Measurements from ENCODE around the gene CABP1.
"Not testable (repeated sequence)": the region's sequence is repeated elsewhere in the genome, so short reads cannot be mapped to it uniquely, and the experiment has no call there.

The CABP1 gene

DNA sequence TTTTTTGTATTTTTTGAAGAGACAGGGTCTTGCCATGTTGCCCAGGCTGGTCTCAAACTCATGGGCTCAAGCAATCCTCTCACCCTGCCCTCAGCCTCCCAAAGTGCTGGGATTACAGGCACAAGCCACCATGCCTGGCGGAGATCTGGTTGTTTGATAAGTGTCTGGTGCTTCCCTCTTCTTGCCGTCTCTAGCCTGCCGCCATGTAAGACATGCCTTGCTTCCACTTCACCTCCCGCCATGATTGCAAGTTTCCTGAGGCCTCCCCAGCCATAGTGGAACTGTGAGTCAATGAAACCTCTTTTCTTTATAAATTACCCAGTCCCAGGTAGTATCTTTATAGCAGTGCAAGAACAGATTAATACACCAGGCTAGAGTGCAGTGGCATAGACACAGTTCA lies 22.7 kb upstream of the CABP1 start:
- in situ Hi-C loops (cut with MboI; ENCODE audit: low sequenced_read_pairs): not testable (repeated sequence)

DNA sequence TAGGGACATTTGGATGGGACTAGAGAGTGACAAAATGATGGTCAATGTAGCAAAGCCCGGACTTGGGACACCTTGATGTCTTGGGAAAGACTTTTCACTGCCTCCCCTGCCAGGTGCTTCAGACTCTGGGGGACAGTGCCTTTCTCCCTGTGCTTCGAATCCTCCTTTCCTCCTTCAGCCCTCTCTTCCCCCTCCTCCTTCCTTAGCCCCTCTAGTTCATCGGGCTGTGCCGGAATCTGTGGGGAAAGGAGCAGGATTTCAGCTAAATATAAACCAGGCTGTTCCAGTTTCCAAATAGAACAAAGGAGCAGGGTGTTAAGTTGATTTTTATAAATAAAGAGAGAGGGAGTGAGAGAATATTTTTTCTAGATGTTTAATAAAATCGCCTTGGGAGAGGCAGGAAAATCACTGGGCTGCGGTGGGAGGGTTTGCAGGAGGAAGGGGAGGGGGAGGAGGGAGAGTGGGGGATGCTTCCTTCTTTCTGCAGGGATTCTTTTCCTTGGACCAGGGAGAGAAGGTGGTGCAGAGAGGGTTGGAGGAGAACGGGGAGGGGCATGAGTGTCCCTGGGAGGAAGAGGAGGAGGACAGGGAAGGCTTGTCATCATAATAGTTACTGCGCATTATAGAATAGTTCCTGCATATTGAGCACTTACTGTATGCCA lies 21.3 kb upstream of the CABP1 start:
- Histone ChIP-seq H3K9me3 (no peaks in the 10 kb centered on the region), H3K27me3 (ENCODE audit: low read depth) (peaks cover 11% of the 10 kb centered on the region), H3K36me3 (replicated peaks) (no peaks in the 10 kb centered on the region), H3K4me3 (no peak overlapping the region), H3K4me1 (no peaks in the 10 kb centered on the region)
- in situ Hi-C loops (cut with MboI; ENCODE audit: low sequenced_read_pairs): no loop called here
- no peak for DNase-seq (ENCODE audit: low spot score in 2 of 2)

More for the DNA sequence above, 22.7 kb upstream of the CABP1 start:
- H3K4me3 ChIP-seq; H3K9me3 ChIP-seq; H3K36me3 ChIP-seq (replicated peaks); H3K4me1 ChIP-seq; DNase-seq (ENCODE audit: low spot score in 2 of 2): not testable (repeated sequence)
- peaks cover 11% of the 10 kb centered on the region for H3K27me3 ChIP-seq (ENCODE audit: low read depth)

DNA sequence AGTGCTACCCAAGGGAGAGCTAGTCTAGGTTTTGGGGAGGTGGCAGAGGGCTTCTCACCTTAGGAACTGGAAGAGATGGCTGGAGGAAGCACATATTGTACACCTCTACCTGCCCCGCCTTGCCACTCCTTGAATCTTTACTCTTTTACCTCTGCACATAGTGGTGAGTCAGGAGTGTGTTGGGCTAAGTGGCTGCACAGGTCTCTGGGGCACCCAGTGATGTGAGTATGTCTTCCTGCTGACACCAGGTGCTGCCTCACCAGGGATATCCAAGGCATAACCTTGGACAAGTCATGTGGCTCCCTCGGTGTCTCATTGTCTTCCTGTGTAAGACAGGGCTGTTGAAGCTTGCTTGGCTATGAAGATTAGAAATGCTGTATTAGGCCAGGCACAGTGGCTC lies 19.8 kb upstream of the CABP1 start:
- Histone ChIP-seq H3K4me1 (no peaks in the 10 kb centered on the region), H3K27me3 (ENCODE audit: low read depth) (peaks cover 11% of the 10 kb centered on the region), H3K4me3 (no peak overlapping the region), H3K36me3 (replicated peaks) (no peaks in the 10 kb centered on the region), H3K9me3 (no peaks in the 10 kb centered on the region)
- in situ Hi-C loops (cut with MboI; ENCODE audit: low sequenced_read_pairs): no loop called here
- no peak for DNase-seq (ENCODE audit: low spot score in 2 of 2)

DNA sequence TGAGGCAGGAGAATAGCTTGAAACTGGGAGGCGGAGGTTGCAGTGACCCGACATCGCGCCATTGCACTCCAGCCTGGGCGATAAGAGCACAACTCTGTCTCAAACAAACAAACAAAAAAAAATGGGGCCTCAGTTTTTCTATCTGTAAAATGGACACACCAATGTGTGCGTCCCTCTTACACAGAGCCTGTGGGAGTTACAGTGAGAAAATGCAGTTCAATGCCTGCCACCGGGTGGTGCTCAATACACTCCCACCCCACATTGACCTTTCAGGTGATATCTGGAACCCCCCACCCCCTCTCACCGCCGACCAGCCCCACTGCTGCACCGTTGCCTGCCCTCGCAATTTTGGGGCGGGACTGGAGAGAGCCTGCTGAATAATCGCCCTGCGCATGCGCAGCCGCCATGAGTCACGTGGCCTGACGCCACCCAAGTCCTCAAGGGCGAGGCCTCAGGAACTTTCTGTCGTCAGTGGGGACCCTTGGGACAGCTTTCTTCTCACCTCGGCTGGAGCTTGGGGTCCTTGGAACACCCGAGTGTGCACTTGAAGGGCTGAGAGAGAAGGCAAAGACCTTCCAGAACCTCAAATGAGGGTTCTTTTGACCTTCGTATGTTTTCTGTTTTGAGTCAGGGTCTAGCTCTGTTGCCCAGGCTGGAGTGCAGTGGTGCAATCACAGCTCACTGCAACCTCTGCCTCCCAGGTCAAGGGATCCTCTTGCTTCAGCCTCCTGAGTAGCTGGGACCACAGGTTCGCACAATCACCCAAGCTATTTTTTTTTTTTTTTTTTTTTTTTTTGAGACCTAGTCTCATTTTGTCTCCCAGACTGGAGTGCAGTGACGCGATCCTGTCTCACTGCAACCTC lies 14.6 kb upstream of the CABP1 start:
- Histone ChIP-seq H3K4me1 (no peaks in the 10 kb centered on the region), H3K4me3 (no peak overlapping the region), H3K36me3 (replicated peaks) (no peaks in the 10 kb centered on the region), H3K27me3 (ENCODE audit: low read depth) (no peaks in the 10 kb centered on the region), H3K9me3 (no peaks in the 10 kb centered on the region)
- DNase-seq (ENCODE audit: low spot score in 2 of 2): peak in 1 of 2 experiments; percentile 35
- in situ Hi-C loops (cut with MboI; ENCODE audit: low sequenced_read_pairs): no loop called here

DNA sequence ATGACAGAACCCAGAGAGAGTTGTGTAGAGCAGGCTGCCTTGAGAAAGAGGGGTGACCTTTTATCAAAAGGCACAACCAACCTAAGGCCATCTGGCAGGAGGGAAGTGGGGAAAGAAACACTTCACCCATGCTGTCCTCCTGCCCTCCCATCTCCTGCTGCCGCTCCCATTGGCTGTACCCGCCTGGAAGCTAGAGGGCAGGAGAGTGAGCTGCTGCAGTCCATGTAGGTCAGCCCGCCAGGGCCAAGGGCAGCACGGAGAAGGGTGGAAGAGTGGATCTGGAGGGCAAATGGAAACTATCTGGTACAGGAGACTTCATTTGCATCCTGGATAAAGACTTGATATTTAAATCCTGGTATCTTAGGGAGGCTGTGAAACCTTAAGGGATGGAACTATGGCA lies 11.5 kb upstream of the CABP1 start:
- no peaks in the 10 kb centered on the region for H3K36me3 ChIP-seq (replicated peaks)
- H3K4me3 ChIP-seq: no peak overlapping the region
- H3K4me1 ChIP-seq: no peaks in the 10 kb centered on the region
- H3K9me3 ChIP-seq: no peaks in the 10 kb centered on the region
- DNase-seq (ENCODE audit: low spot score in 2 of 2): no peak
- H3K27me3 ChIP-seq (ENCODE audit: low read depth): no peaks in the 10 kb centered on the region
- in situ Hi-C loops (cut with MboI; ENCODE audit: low sequenced_read_pairs): no loop called here

DNA sequence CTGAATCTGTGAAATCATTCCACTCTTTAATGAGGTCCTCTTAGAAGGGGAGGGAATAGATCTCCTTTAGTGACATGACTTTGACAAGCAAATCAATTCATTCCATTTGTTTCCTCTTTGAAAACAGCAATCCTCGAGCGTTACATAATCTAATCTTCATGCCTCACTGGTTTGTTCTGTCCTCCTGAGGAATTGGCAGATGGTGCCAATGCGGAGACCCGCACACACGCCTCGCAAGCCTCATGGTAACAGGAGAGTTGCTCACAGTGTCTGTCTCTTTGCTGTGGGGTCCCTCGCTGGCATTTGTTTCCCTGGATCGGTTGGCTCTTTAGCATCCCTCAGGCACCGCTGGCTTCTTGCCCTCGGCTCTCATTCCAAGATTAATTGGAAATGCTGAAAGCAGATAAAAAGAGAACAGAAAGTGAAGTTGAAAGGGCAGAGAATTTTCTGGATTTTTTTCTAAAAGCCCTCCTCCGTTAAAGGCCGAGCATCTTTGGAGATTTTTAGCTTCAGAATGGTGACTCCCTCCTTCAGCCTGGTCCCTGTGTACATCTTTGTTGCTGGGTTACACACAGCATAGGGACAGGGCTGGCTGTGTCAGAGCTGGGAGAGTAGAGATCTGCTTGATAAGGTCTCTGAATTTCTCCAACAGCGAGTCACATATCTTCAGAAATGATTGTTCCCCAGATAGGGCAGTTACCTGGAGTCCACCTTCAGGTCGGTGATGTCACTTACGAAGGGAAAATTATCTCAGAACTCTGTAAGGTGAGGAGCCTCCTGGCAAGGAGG lies 10.1 kb upstream of the CABP1 start:
- in situ Hi-C loops (cut with MboI; ENCODE audit: low sequenced_read_pairs): no loop called here

DNA sequence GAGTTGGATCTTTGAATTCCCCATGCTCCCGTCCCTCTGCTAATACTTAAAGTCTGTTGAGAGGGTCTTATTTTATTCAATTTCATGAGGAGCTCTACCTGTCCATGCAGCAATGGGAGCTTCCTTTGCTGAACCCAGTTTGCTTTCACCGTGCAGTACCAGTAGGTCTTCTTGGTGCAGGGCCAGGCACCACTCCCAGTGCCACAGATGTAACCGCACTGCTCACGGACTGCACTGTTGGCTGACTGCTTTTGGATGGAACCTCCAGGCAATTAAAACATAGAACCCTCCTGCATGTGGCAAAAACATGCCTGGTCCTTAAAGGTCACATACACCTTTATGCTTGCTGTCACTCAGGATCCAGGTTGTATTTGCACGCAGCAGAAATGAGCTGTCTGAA lies 9.3 kb upstream of the CABP1 start:
- in situ Hi-C loops (cut with MboI; ENCODE audit: low sequenced_read_pairs): no loop called here
- peaks cover 7% of the 10 kb centered on the region for H3K4me1 ChIP-seq

More for the DNA sequence above, 10.1 kb upstream of the CABP1 start:
- Histone ChIP-seq H3K4me3 (no peak overlapping the region), H3K27me3 (ENCODE audit: low read depth) (no peaks in the 10 kb centered on the region; the same call in 1 of the 2 replicates), H3K4me1 (peaks cover 7% of the 10 kb centered on the region), H3K9me3 (no peaks in the 10 kb centered on the region), H3K36me3 (replicated peaks) (no peaks in the 10 kb centered on the region)
- no peak for DNase-seq (ENCODE audit: low spot score in 2 of 2)

DNA sequence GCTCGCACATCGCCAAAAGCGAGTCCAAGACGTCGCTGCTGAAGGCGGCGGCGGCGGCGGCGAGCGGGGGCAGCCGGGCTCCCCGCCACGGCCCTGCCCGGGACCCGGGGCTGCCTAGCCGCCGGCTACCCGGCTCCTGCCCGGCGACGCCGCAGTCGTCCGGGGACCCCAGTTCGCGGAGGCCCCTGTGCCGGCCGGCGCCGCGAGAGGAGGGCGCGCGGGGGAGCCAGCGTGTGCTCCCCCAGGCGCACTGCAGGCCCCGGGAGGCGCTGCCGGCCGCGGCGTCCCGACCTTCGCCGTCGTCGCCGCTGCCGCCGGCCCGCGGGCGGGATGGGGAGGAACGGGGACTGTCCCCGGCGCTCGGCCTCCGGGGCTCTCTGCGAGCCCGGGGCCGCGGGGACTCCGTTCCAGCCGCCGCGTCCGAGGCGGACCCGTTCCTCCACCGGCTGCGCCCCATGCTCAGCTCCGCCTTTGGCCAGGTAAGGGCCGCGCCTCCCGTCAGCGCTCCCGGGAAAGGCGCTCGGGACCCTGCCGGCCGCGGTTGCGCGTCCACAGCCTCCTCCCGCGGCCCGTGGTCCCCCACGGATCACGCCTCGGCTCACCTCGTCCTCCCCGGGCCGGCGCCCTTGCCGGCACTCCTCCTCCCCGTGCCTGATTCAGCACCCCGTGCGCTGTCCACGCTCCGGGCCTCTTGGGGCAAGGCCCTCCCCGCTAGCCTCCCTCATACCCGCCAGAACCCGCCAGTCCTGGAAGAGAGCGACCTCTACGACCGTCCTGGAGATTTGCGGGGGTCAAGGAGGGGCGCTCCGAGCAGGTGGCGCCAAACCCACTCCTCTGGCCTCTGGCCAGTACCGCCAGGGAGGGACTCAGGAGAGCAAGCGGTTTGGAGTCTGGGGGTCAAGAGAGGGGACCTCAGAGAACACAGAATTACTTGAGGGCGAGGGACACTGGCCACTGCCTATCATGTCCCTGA lies 721 bp downstream of the CABP1 start:
- no peaks in the 10 kb centered on the region for H3K9me3 ChIP-seq
- H3K4me1 ChIP-seq: peaks cover 10% of the 10 kb centered on the region
- H3K4me3 ChIP-seq: peak overlapping the region; percentile 34
- peak; percentile 40 to 78 for DNase-seq (ENCODE audit: low spot score in 2 of 2)
- in situ Hi-C loops (cut with MboI; ENCODE audit: low sequenced_read_pairs): no loop called here
- 0 out of 2 replicates have a peak, but pooled peaks cover 4% of the 10 kb centered on the region for H3K27me3 ChIP-seq (ENCODE audit: low read depth)
- H3K36me3 ChIP-seq (replicated peaks): no peaks in the 10 kb centered on the region

More for the DNA sequence above, 9.3 kb upstream of the CABP1 start:
- no peaks in the 10 kb centered on the region for H3K36me3 ChIP-seq (replicated peaks)
- no peak for DNase-seq (ENCODE audit: low spot score in 2 of 2)
- H3K9me3 ChIP-seq: no peaks in the 10 kb centered on the region
- H3K4me3 ChIP-seq: no peak overlapping the region
- no peaks in the 10 kb centered on the region; the same call in 1 of the 2 replicates for H3K27me3 ChIP-seq (ENCODE audit: low read depth)

DNA sequence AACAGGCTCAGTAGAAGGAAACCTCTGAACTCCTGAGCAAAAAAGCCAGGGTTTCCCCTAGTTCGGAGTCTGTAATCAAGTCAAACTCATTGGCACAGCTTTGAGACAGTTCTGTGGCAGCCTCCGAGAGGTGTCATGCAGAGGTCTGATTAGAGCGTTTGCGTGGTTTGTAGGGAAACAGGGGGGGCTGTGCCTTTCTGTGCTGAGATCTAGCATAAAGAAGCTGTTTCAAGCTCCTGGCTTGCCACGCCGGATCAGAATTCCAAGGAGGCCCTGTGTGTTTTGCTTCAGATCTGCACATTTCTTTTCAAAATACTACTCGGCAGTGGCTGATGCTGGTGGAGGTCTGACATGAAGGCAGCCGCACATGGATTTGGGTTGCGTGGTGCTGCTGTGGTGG lies 1.7 kb downstream of the CABP1 start:
- H3K4me3 ChIP-seq: no peak overlapping the region
- in situ Hi-C loops (cut with MboI; ENCODE audit: low sequenced_read_pairs): no loop called here
- no peaks in the 10 kb centered on the region for H3K36me3 ChIP-seq (replicated peaks)
- H3K27me3 ChIP-seq (ENCODE audit: low read depth): 0 out of 2 replicates have a peak, but pooled peaks cover 4% of the 10 kb centered on the region
- DNase-seq (ENCODE audit: low spot score in 2 of 2): no peak
- H3K9me3 ChIP-seq: no peaks in the 10 kb centered on the region
- H3K4me1 ChIP-seq: peaks cover 10% of the 10 kb centered on the region

DNA sequence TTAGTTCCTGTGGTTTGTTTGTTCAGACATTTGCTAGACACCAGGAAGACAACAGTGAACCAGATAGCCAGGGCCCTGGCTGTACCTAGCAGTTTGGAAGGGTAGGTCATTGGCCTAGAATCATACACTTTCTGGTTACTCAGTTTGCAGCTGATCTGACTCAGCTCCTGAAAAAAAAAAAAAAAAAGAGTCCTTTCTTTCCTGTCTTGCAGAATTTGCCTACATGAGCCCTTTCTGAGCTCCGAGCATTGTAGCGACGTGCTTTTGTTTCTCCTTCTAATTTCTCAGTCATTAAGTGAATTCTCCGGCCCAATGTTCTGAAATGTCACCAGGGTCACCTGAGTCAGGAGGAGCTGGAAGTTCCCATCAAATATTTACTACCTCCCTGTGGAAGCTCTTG lies 2.4 kb downstream of the CABP1 start:
- Histone ChIP-seq H3K36me3 (replicated peaks) (no peaks in the 10 kb centered on the region), H3K9me3 (no peaks in the 10 kb centered on the region), H3K4me1 (peaks cover 10% of the 10 kb centered on the region), H3K4me3 (no peak overlapping the region), H3K27me3 (ENCODE audit: low read depth) (0 out of 2 replicates have a peak, but pooled peaks cover 4% of the 10 kb centered on the region)
- no peak for DNase-seq (ENCODE audit: low spot score in 2 of 2)
- in situ Hi-C loops (cut with MboI; ENCODE audit: low sequenced_read_pairs): no loop called here

DNA sequence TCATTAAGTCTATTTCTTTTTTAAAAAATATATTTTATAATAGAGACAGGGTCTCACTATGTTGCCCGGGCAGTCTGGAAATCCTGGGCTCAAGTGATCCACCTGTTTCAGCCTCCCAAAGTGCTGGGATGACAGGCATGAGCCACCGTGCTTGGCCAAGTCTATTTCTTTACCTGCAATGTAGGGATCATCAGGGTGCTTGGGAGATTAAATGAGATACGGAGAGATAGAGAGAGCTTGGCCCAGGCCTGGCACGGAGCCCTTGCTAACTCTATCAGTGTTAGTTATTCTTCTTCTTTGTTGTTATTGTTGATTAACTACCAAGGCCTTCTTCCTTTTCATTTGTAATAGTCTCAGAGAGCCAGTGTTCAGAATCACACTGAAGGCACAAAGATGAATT lies 3.1 kb downstream of the CABP1 start:
- Histone ChIP-seq H3K36me3 (replicated peaks) (no peaks in the 10 kb centered on the region), H3K4me3 (no peak overlapping the region), H3K4me1 (peaks cover 10% of the 10 kb centered on the region), H3K27me3 (ENCODE audit: low read depth) (0 out of 2 replicates have a peak, but pooled peaks cover 4% of the 10 kb centered on the region), H3K9me3 (no peaks in the 10 kb centered on the region)
- DNase-seq (ENCODE audit: low spot score in 2 of 2): no peak
- in situ Hi-C loops (cut with MboI; ENCODE audit: low sequenced_read_pairs): no loop called here

DNA sequence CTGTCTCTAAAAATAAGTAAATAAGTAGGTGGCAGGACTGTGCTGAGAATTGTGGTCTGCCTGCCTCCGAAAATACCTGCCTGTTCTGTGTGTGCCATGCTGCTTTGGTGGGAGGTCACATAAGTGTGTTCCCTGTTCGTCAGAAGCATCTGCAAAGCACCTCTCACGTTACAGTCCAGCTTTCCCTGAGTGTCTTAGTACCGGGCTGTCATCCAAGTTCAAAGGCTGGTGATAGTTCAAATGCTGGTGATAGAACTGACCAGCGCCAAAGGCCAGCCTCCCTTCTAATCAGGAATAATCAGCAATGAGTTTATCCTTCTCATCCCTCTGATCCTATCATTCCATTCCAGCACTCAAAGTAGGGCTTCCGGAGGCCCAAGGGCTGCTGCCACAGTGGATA lies 5.6 kb downstream of the CABP1 start:
- in situ Hi-C loops (cut with MboI; ENCODE audit: low sequenced_read_pairs): loop anchor here (5.0 kb wide), 1 partner anchor 66 kb away; the partner anchor contains the start of gene UNC119B
- DNase-seq (ENCODE audit: low spot score in 2 of 2): no peak
- H3K27me3 ChIP-seq (ENCODE audit: low read depth): 0 out of 2 replicates have a peak, but pooled peaks cover 4% of the 10 kb centered on the region

More for the DNA sequence above, 5.6 kb downstream of the CABP1 start:
- Histone ChIP-seq H3K4me1 (peaks cover 14% of the 10 kb centered on the region), H3K36me3 (replicated peaks) (no peaks in the 10 kb centered on the region), H3K4me3 (no peak overlapping the region), H3K9me3 (no peaks in the 10 kb centered on the region)
